Activated CD4-positive, alpha-beta T cell treated with anti-CD3 and anti-CD28 coated beads, Interleukin-2, amount 10 ng/mL, durations not matched to agents 7 days and 5 days (primary cell): ENCODE data around the gene PSME4. TPM values are rescaled to one million over a fixed set of nuclear protein-coding genes. Genes with fewer than 3 reads are reported as not detected.

Experiments
- CTCF ChIA-PET: fragments of 350-600 bp; sonication (Branson Sonifier 250); formaldehyde crosslinking; loops from one replicate; lab custom pipeline; 2021; ENCODE audit warnings: antibody characterized with exemption; lab: Charles Lee
- POLR2A ChIA-PET: fragments of 350-600 bp; sonication (Branson Sonifier 250); formaldehyde crosslinking; loops from one replicate; lab custom pipeline; 2021; ENCODE audit warnings: antibody characterized with exemption; lab: Charles Lee
- DNase-seq: peaks from one replicate; pipeline ENCODE4 v3.0.0-alpha.2; 2020
- H3K27ac Mint-ChIP-seq: one replicate; pipeline ENCODE4 v1.8.0; 2021; ENCODE audit warnings: mild to moderate bottlenecking, moderate library complexity, mixed read lengths
- H3K27me3 Mint-ChIP-seq: one replicate; pipeline ENCODE4 v1.8.0; 2021; ENCODE audit warnings: mixed read lengths
- H3K36me3 Mint-ChIP-seq: one replicate; pipeline ENCODE4 v1.8.0; 2021; ENCODE audit warnings: low read depth, mixed read lengths
- H3K4me1 Mint-ChIP-seq: one replicate; pipeline ENCODE4 v1.8.0; 2021; ENCODE audit warnings: mixed read lengths
- H3K4me3 Mint-ChIP-seq: one replicate; pipeline ENCODE4 v1.8.0; 2021; ENCODE audit warnings: mild to moderate bottlenecking, moderate library complexity, mixed read lengths
- H3K9me3 Mint-ChIP-seq: one replicate; pipeline ENCODE4 v1.8.0; 2021; ENCODE audit warnings: mixed read lengths
- total RNA-seq, 2 experiments: library from RNA; stranded (reverse); gene quantifications; one replicate each; pipeline ENCODE4 v1.2.3, GENCODE V29; 2021

The PSME4 gene
- 10 to 100 TPM; 46.7 to 50.2 TPM for total RNA-seq

GRCh38 chr2:53970724-53971602 lies at the start of gene PSME4:
PSME4 (minus strand) TSS chr2:53970993; CDS start chr2:53970784, 209 bp downstream.
- Mint-ChIP-seq H3K36me3 (peaks cover 28% of the 10 kb centered on the region), H3K4me1 (peaks cover 39% of the 10 kb centered on the region), H3K27ac (peak within 1 kb of the TSS; percentile 96), H3K27me3 (no peaks in the 10 kb centered on the region), H3K4me3 (peak within 1 kb of the TSS; percentile 88), H3K9me3 (no peaks in the 10 kb centered on the region)
- DNase-seq: peak; percentile 95
- POLR2A ChIA-PET: interaction anchor here (0.6 kb wide), 1 partner anchor 57 kb away, joined by 3 read pairs; no protein-coding TSS in a partner anchor
- CTCF ChIA-PET: interaction anchor here (0.9 to 2.7 kb wide), 5 partner anchors 9 to 136 kb away, joined by 3 to 11 read pairs (median 4); no protein-coding TSS in a partner anchor

GRCh38 chr2:54015798-54016699 lies 45.3 kb upstream of the PSME4 start:
- Mint-ChIP-seq H3K36me3 (peaks cover 17% of the 10 kb centered on the region), H3K4me3 (no peak overlapping the region), H3K4me1 (peaks cover 38% of the 10 kb centered on the region), H3K27ac (peak overlapping the region; percentile 43), H3K9me3 (peaks cover 5% of the 10 kb centered on the region), H3K27me3 (no peaks in the 10 kb centered on the region)
- no peak for DNase-seq
- POLR2A ChIA-PET: no interaction called here
- CTCF ChIA-PET: no interaction called here

- POLR2A ChIA-PET: no interaction called here
- DNase-seq: peak; percentile 28
Observed at GRCh38 chr2:54013996-54014395, 43.2 kb upstream of the PSME4 start.

GRCh38 chr2:54012538-54013141 lies 41.8 kb upstream of the PSME4 start:
- Mint-ChIP-seq H3K9me3 (no peaks in the 10 kb centered on the region), H3K27me3 (no peaks in the 10 kb centered on the region), H3K4me1 (peaks cover 38% of the 10 kb centered on the region), H3K27ac (peak overlapping the region; percentile 57), H3K36me3 (peaks cover 9% of the 10 kb centered on the region), H3K4me3 (no peak overlapping the region)
- ChIA-PET POLR2A (no interaction called here), CTCF (interaction anchor here (0.5 to 2.0 kb wide), 6 partner anchors 10 to 934 kb away, joined by 3 to 4 read pairs (median 3); no protein-coding TSS in a partner anchor)
- DNase-seq: no peak

More at GRCh38 chr2:54013996-54014395, 43.2 kb upstream of the PSME4 start:
- CTCF ChIA-PET: interaction anchor here (1.2 kb wide), 1 partner anchor 44 kb away, joined by 3 read pairs; no protein-coding TSS in a partner anchor
- Mint-ChIP-seq H3K9me3 (no peaks in the 10 kb centered on the region), H3K36me3 (peaks cover 13% of the 10 kb centered on the region), H3K4me1 (peaks cover 38% of the 10 kb centered on the region), H3K4me3 (peak overlapping the region; percentile 57), H3K27ac (peak overlapping the region; percentile 91), H3K27me3 (no peaks in the 10 kb centered on the region)

- DNase-seq: no peak
- ChIA-PET CTCF (no interaction called here), POLR2A (no interaction called here)
- Mint-ChIP-seq H3K27ac (no peak overlapping the region), H3K27me3 (no peaks in the 10 kb centered on the region), H3K9me3 (no peaks in the 10 kb centered on the region), H3K4me1 (peaks cover 28% of the 10 kb centered on the region), H3K4me3 (no peak overlapping the region), H3K36me3 (peaks cover 9% of the 10 kb centered on the region)
Observed at GRCh38 chr2:54009549-54009948, 38.8 kb upstream of the PSME4 start.

- Mint-ChIP-seq H3K4me3 (no peak overlapping the region), H3K4me1 (peaks cover 17% of the 10 kb centered on the region), H3K9me3 (no peaks in the 10 kb centered on the region), H3K36me3 (peaks cover 9% of the 10 kb centered on the region), H3K27ac (no peak overlapping the region), H3K27me3 (no peaks in the 10 kb centered on the region)
- ChIA-PET POLR2A (no interaction called here), CTCF (interaction anchor here (1.4 kb wide), 1 partner anchor 10 kb away, joined by 3 read pairs; no protein-coding TSS in a partner anchor)
- DNase-seq: no peak
Observed at GRCh38 chr2:54008439-54008838, 37.6 kb upstream of the PSME4 start.

GRCh38 chr2:54000524-54000923 lies 29.7 kb upstream of the PSME4 start:
- POLR2A ChIA-PET: no interaction called here
- CTCF ChIA-PET: interaction anchor here (0.7 kb wide), 1 partner anchor 124 kb away, joined by 3 read pairs; no protein-coding TSS in a partner anchor
- Mint-ChIP-seq H3K27ac (no peak overlapping the region), H3K4me1 (peaks cover 1% of the 10 kb centered on the region), H3K27me3 (no peaks in the 10 kb centered on the region), H3K36me3 (no peaks in the 10 kb centered on the region), H3K9me3 (no peaks in the 10 kb centered on the region), H3K4me3 (no peak overlapping the region)
- DNase-seq: no peak

- DNase-seq: no peak
- no peaks in the 10 kb centered on the region for H3K27me3 Mint-ChIP-seq
- H3K4me3 Mint-ChIP-seq: no peak overlapping the region
- H3K27ac Mint-ChIP-seq: no peak overlapping the region
- H3K36me3 Mint-ChIP-seq: no peaks in the 10 kb centered on the region
- H3K4me1 Mint-ChIP-seq: peaks cover 2% of the 10 kb centered on the region
- ChIA-PET CTCF (interaction anchor here (0.7 to 1.1 kb wide), 2 partner anchors 15 to 125 kb away, joined by 3 read pairs; no protein-coding TSS in a partner anchor), POLR2A (interaction anchor here (0.6 kb wide), 1 partner anchor 25 kb away, joined by 3 read pairs; no protein-coding TSS in a partner anchor)
- H3K9me3 Mint-ChIP-seq: no peaks in the 10 kb centered on the region
Observed at GRCh38 chr2:54000122-54000521, 29.3 kb upstream of the PSME4 start.

- no peak overlapping the region for H3K4me3 Mint-ChIP-seq
- H3K4me1 Mint-ChIP-seq: peaks cover 12% of the 10 kb centered on the region
- no peak for DNase-seq
- H3K27ac Mint-ChIP-seq: no peak overlapping the region
- no peaks in the 10 kb centered on the region for H3K9me3 Mint-ChIP-seq
- H3K36me3 Mint-ChIP-seq: peaks cover 3% of the 10 kb centered on the region
- ChIA-PET POLR2A (no interaction called here), CTCF (interaction anchor here (1.1 kb wide), 1 partner anchor 14 kb away, joined by 3 read pairs; no protein-coding TSS in a partner anchor)
- H3K27me3 Mint-ChIP-seq: no peaks in the 10 kb centered on the region
Observed at GRCh38 chr2:53998834-53999233, 28.0 kb upstream of the PSME4 start.

- H3K27ac Mint-ChIP-seq: peak overlapping the region; percentile 90
- H3K27me3 Mint-ChIP-seq: no peaks in the 10 kb centered on the region
- CTCF ChIA-PET: interaction anchor here (0.6 to 3.1 kb wide), 5 partner anchors 13 to 26 kb away, joined by 3 to 7 read pairs (median 4); no protein-coding TSS in a partner anchor
- H3K4me3 Mint-ChIP-seq: peak overlapping the region; percentile 37
- POLR2A ChIA-PET: interaction anchor here (0.6 kb wide), 1 partner anchor 563 kb away, joined by 3 read pairs; no protein-coding TSS in a partner anchor
- peak; percentile 24 for DNase-seq
- H3K9me3 Mint-ChIP-seq: peaks cover 8% of the 10 kb centered on the region
- H3K4me1 Mint-ChIP-seq: peaks cover 27% of the 10 kb centered on the region
- peaks cover 15% of the 10 kb centered on the region for H3K36me3 Mint-ChIP-seq
Observed at GRCh38 chr2:53994818-53995808, 24.3 kb upstream of the PSME4 start.

- H3K9me3 Mint-ChIP-seq: peaks cover 8% of the 10 kb centered on the region
- H3K27ac Mint-ChIP-seq: no peak overlapping the region
- no peaks in the 10 kb centered on the region for H3K27me3 Mint-ChIP-seq
- POLR2A ChIA-PET: no interaction called here
- peaks cover 30% of the 10 kb centered on the region for H3K4me1 Mint-ChIP-seq
- DNase-seq: no peak
- H3K4me3 Mint-ChIP-seq: no peak overlapping the region
- H3K36me3 Mint-ChIP-seq: peaks cover 15% of the 10 kb centered on the region
- CTCF ChIA-PET: no interaction called here
Observed at GRCh38 chr2:53991948-53992347, 21.2 kb upstream of the PSME4 start.
